Heart right ventricle (tissue), 16 donors: ENCODE results near the gene RECQL5. TPM values are rescaled to one million over a fixed set of nuclear protein-coding genes. Genes with fewer than 3 reads are reported as not detected.

ENCODE experiments used
- ATAC-seq, 8 donors: fragments of 200-7000 bp; cut with Tn5 transposase; one replicate each; pipeline ENCODE4 v1.9.1; 2020; ENCODE audit warnings: mild to moderate bottlenecking in 8 of 8, moderate library complexity in 8 of 8, moderate number of reproducible peaks in 1 of 8
- DNase-seq, 2 donors: peaks; one replicate each; pipeline ENCODE4 v3.0.0-alpha.2; 2020
- H3K27ac ChIP-seq, 10 donors: fragments of 200-600 bp; sonication (generic) in 2 of 10; one replicate each; pipeline versions ENCODE4 v1.5.0 to v1.8.0; 2020 to 2022; ENCODE audit warnings: mild to moderate bottlenecking in 3 of 10
- H3K27me3 ChIP-seq, 7 donors: fragments of 200-600 bp; one replicate each; pipeline ENCODE4 v1.8.0; 2021 to 2022; ENCODE audit warnings: mild to moderate bottlenecking in 2 of 7
- H3K36me3 ChIP-seq, 9 donors: fragments of 200-600 bp; sonication (generic) in 1 of 9; one replicate each; pipeline versions ENCODE4 v1.5.0 to v1.8.0; 2020 to 2022; ENCODE audit warnings: mild to moderate bottlenecking in 2 of 9
- H3K4me1 ChIP-seq, 9 donors: fragments of 200-600 bp; sonication (generic) in 1 of 9; one replicate each; pipeline versions ENCODE4 v1.5.0 to v1.8.0; 2020 to 2022; ENCODE audit warnings: mild to moderate bottlenecking in 4 of 9
- H3K4me3 ChIP-seq, 10 donors: fragments of 200-600 bp; sonication (generic) in 2 of 10; one replicate each; pipeline versions ENCODE4 v1.5.0 to v1.8.0; 2020 to 2022; ENCODE audit warnings: mild to moderate bottlenecking in 7 of 10, moderate library complexity in 2 of 10
- H3K9me3 ChIP-seq, 11 donors: fragments of 200-600 bp in 10 of 11; sonication (generic) in 2 of 11; one replicate each; pipeline versions ENCODE4 v1.5.0 to v1.8.0; 2013 to 2022; ENCODE audit warnings: mild to moderate bottlenecking in 2 of 11, control low read depth in 1 of 11, moderate library complexity in 1 of 11
- WGBS, 2 donors: extraction: QIAGEN DNeasy Blood & Tissue Kit; methylation state at CpG; one replicate each; pipeline ENCODE4 v1.1.7; 2013; ENCODE audit warnings: inconsistent platforms in 1 of 2; 5-methylcytosine and 5-hydroxymethylcytosine counted together
- intact Hi-C, 10 donors: fragments of 100-400 bp; cut with DNase I; formaldehyde crosslinking; loops; one replicate each; pipeline versions ENCODE4 v1.11.1 to v1.14.2; 2022
- polyA plus RNA-seq, 2 donors: library from polyadenylated mRNA; stranded (reverse); fragments of 200-250 nt; gene quantifications; one replicate each; pipeline ENCODE4 v1.2.3, GENCODE V29; 2013
- total RNA-seq, 10 donors: library from RNA; stranded (reverse); fragmentation: NEBNext Ultra II Directional in 3 of 10; extraction: Animal tissue kit (Norgen Biotek cat#: 25700) in 3 of 10; gene quantifications; one replicate each; pipeline versions ENCODE4 v1.2.1 to v1.2.4, GENCODE V29; 2021 to 2023
- TF ChIP-seq, protein P1 (sequence below), 9 donors: fragments of 200-600 bp; sonication (generic) in 2 of 9; IDR thresholded peaks; one replicate each; pipeline versions ENCODE4 v1.5.0 to v1.8.0; 2021 to 2022; ENCODE audit warnings: antibody characterized with exemption in 9 of 9, mild to moderate bottlenecking in 5 of 9, moderate library complexity in 1 of 9
- donor health status: Arrhythmogenic right ventricular cardiomyopathy.
- donor health status: ischemic (EF 13 %, LVEDD 7.1; RV severe dilation, severe dysfunction).
- donor health status: healthy with polysubstance abuse.
- donor health status: DM: no; HTN: yes; CAD: no.
- donor health status: DM: no; HTN: no; CAD: no.
- donor health status: ischemic (EF 25% LVEDD 6.9; RV normal size, moderate dysfunction).
- donor health status: ischemic (EF 25% LVEDD 5.7; RV mildly dilated, moderate dysfunction).
- donor health status: healthy.
- donor health status: DM: yes; HTN: yes; CAD: no.
- donor health status: Ischemic cardiomyopathy.
- donor health status: ischemic (EF 35%, LVEDD 5.7; RV mildly dilated, moderate dysfunction).
- donor health status: nonischemic (EF 11% LVEDD 7.7; RV severe dilation, severe dysfunction).
- donor health status: DM: yes; HTN: yes; CAD: no.
- donor health status: PGD.
- donor health status: ischemic (EF 29% LVEDD 5.4; RV normal size, mild dysfunction).
- donor health status: nonischemic (EF 23%, LVEDD 6.1; RV moderate dilation, normal function).

Gene RECQL5
- total and polyA plus RNA-seq, 12 donors: 6.3 to 32.1 (median 10.7) TPM

- H3K27me3 ChIP-seq: peaks cover 0 to 6% (median 0%) of the 10 kb centered on the region in 7 donors
- no peak overlapping the region for H3K4me3 ChIP-seq
- H3K36me3 ChIP-seq: peaks cover 0 to 33% (median 0%) of the 10 kb centered on the region in 9 donors
- intact Hi-C loops: loop anchor here in 1 of 10 donors (10.0 kb wide), 1 partner anchor 168 kb away; no protein-coding TSS in a partner anchor
- peaks cover 7 to 25% (median 15%) of the 10 kb centered on the region in 9 donors for H3K4me1 ChIP-seq
- TF ChIP-seq, protein P1, sequence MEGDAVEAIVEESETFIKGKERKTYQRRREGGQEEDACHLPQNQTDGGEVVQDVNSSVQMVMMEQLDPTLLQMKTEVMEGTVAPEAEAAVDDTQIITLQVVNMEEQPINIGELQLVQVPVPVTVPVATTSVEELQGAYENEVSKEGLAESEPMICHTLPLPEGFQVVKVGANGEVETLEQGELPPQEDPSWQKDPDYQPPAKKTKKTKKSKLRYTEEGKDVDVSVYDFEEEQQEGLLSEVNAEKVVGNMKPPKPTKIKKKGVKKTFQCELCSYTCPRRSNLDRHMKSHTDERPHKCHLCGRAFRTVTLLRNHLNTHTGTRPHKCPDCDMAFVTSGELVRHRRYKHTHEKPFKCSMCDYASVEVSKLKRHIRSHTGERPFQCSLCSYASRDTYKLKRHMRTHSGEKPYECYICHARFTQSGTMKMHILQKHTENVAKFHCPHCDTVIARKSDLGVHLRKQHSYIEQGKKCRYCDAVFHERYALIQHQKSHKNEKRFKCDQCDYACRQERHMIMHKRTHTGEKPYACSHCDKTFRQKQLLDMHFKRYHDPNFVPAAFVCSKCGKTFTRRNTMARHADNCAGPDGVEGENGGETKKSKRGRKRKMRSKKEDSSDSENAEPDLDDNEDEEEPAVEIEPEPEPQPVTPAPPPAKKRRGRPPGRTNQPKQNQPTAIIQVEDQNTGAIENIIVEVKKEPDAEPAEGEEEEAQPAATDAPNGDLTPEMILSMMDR (IDR thresholded peaks at IDR 0.05): no peak
- DNase-seq: no peak
- no peak overlapping the region for H3K27ac ChIP-seq
- no peak for ATAC-seq
- H3K9me3 ChIP-seq: no peaks in the 10 kb centered on the region
- WGBS, 2 donors: 92 to 93% methylated on average over 17 of the region's 17 CpGs
These were observed 74.5 kb downstream of the RECQL5 start for GRCh38 chr17:75592348-75593020.

DNA sequence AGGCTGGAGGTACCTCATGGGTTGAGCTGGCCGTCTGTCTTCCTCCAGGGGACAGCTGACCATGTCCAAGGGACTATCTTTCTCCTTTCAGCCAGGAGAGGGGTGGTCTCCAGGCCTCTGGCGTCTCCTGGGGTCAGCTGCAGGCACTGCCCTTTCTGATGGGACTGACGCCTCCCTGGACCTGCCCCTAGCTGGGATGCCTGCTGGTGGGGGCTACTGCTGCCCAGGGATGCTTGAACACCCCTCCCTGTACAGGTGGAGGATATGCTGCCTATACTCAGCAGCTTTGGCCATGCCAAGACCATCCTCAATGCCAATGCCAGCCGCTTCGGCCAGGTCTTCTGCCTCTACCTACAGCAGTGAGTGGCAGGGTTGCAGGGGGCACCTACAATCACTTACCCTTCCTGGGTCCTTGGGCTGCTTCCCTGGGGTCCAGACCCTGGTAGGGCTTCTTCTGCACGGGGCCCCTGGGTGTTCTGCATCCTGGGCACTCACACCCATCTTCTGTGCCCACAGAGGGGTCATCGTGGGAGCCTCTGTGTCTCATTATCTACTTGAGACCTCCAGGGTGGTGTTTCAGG, 75.1 kb downstream of the RECQL5 start:
- H3K4me3 ChIP-seq: no peak overlapping the region
- H3K4me1 ChIP-seq: peaks cover 9 to 31% (median 21%) of the 10 kb centered on the region in 9 donors
- no peak overlapping the region for H3K27ac ChIP-seq
- DNase-seq (no peak), ATAC-seq (no peak)
- TF ChIP-seq, protein P1 (IDR thresholded peaks at IDR 0.05): no peak
- 91 to 92% methylated on average over 7 of the region's 7 CpGs for WGBS, 2 donors
- no peaks in the 10 kb centered on the region for H3K9me3 ChIP-seq
- intact Hi-C loops: loop anchor here in 1 of 10 donors (10.0 kb wide), 1 partner anchor 167 kb away; no protein-coding TSS in a partner anchor
- peaks cover 0 to 26% (median 0%) of the 10 kb centered on the region in 9 donors for H3K36me3 ChIP-seq
- peaks cover 0 to 8% (median 0%) of the 10 kb centered on the region in 7 donors for H3K27me3 ChIP-seq

GRCh38 chr17:75590849-75591721, 75.9 kb downstream of the RECQL5 start:
- H3K4me3 ChIP-seq: no peak overlapping the region
- H3K36me3 ChIP-seq: peaks cover 0 to 22% (median 0%) of the 10 kb centered on the region in 9 donors
- H3K27me3 ChIP-seq: peaks cover 0 to 8% (median 0%) of the 10 kb centered on the region in 7 donors
- peaks cover 9 to 31% (median 21%) of the 10 kb centered on the region in 9 donors for H3K4me1 ChIP-seq
- no peak for ATAC-seq
- no peak for DNase-seq
- H3K27ac ChIP-seq: no peak overlapping the region
- no peaks in the 10 kb centered on the region for H3K9me3 ChIP-seq
- intact Hi-C loops: loop anchor here in 1 of 10 donors (10.0 kb wide), 1 partner anchor 166 kb away; no protein-coding TSS in a partner anchor
- WGBS, 2 donors: 84 to 92% methylated on average over 12 of the region's 12 CpGs
- TF ChIP-seq, protein P1 (IDR thresholded peaks at IDR 0.05): no peak

- Histone ChIP-seq H3K27ac (peak overlapping the region in 4 of 10 donors; percentile 94 to 99 (median 96)), H3K36me3 (peaks cover 0 to 22% (median 0%) of the 10 kb centered on the region in 9 donors), H3K27me3 (peaks cover 0 to 8% (median 0%) of the 10 kb centered on the region in 7 donors), H3K9me3 (no peaks in the 10 kb centered on the region), H3K4me1 (peaks cover 9 to 31% (median 21%) of the 10 kb centered on the region in 9 donors), H3K4me3 (peak overlapping the region in 4 of 10 donors; percentile 66 to 89 (median 84))
- ATAC-seq: no peak
- intact Hi-C loops: loop anchor here in 1 of 10 donors (10.0 kb wide), 1 partner anchor 166 kb away; no protein-coding TSS in a partner anchor
- WGBS, 2 donors: 84 to 89% methylated on average over 8 of the region's 8 CpGs
- DNase-seq: no peak
- TF ChIP-seq, protein P1 (IDR thresholded peaks at IDR 0.05): no peak
These were observed 76.6 kb downstream of the RECQL5 start for GRCh38 chr17:75590314-75590761.
